Fibroblast of skin of back (primary cell): ENCODE results near the gene RNF128.
"Not testable (repeated sequence)": the region's sequence is repeated elsewhere in the genome, so short reads cannot be mapped to it uniquely, and the experiment has no call there.

ENCODE experiments used
- DNase-seq: peaks from one replicate; pipeline ENCODE4 v3.0.0-alpha.2; 2013

RNF128 gene

GRCh38 chrX:106748377-106748776 is 21.9 kb downstream of the RNF128 start:
- no peak for DNase-seq

DNA sequence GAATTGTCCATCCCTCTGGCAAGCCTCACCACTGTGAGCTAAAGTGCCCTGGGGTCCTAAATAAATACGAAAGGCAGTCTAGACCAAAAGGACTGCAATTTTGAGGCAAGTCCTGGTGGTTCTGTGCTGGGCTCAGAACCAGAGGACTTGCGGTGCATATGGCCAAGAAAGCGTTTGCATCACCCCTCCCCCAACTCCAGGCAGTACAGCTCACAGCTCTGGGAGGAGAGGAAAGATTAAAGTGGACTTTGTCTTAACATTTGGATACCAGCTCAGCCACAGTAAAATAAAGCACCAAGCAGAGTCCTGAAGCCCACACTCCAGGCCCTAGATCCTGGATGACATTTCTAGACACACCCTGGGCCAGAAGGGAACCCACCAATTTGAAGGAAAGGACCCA is 24.9 kb downstream of the RNF128 start:
- no peak for DNase-seq

GRCh38 chrX:106752101-106752678 is 25.7 kb downstream of the RNF128 start:
- DNase-seq, result peak; percentile 12

GRCh38 chrX:106769288-106769687 is 42.8 kb downstream of the RNF128 start:
- DNase-seq, result not testable (repeated sequence)

- DNase-seq, result no peak
Observed at GRCh38 chrX:106774981-106775380, 48.5 kb downstream of the RNF128 start.

- no peak for DNase-seq
Observed at GRCh38 chrX:106780264-106780663, 53.8 kb downstream of the RNF128 start.

GRCh38 chrX:106780664-106781377 is 54.3 kb downstream of the RNF128 start:
- no peak for DNase-seq

GRCh38 chrX:106783716-106784115 is 57.2 kb downstream of the RNF128 start:
- DNase-seq, result no peak

GRCh38 chrX:106791495-106791894 is 65.0 kb downstream of the RNF128 start:
- peak; percentile 4 for DNase-seq

DNA sequence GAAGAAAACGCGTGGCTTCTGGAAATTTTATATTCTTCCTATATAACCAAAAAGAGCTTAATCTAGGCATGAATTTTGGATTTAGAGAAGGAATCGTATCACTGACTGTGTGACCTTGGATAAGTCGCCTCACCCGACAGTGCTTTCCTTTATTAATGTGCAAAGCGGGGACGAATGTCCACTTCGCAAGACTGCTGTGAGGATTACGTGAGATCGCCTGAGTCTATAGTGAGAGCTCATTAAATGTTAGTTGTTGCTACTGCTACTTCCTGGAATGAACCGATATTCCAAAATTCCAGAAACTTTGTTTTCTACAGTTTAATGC is 75.5 kb downstream of the RNF128 start:
- peak; percentile 33 for DNase-seq

GRCh38 chrX:106802388-106803275 is 76.1 kb downstream of the RNF128 start, which contains the start of gene TBC1D8B:
Gene TBC1D8B (plus strand): TSS chrX:106802673. CDS start chrX:106802854, 181 bp downstream.
- peak; percentile 93 for DNase-seq

DNA sequence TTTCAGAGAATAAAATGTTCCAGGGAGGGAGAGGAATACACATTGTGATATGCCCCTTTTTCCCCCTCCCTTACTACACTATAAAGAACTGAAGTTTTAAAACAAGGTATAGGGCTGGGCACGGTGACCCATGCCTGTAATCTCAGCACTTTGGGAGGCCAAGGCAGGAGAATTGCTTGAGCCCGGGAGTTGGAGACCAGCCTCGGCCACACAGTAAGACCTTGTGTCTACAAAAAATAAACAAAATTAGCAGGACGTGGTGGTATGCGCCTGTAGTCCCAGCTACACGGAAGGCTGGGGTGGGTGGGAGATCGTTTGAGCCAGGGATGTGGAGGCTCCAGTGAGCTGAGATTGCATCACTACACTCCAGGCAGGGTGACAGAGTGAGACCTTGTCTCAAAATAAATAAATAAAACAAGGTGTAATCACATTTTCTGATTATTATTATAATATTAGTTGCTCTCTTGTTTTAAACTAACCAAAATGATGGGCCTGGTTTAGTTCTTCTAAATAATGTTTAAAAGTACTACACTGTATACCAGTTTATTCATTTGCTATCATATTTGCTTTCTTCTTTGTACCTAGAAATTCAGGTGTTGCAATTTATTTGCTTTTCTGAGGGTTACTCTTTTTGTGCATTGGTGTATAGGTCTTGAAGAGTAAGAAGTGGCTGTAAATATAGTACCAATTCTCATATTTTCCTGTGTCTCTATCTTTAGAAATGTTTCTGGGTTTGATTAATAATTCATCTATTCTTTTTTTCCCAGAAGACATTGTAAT is 84.8 kb downstream of the RNF128 start:
- no peak for DNase-seq

GRCh38 chrX:106812930-106813329 is 86.4 kb downstream of the RNF128 start:
- not testable (repeated sequence) for DNase-seq

GRCh38 chrX:106814093-106814492 is 87.6 kb downstream of the RNF128 start:
- not testable (repeated sequence) for DNase-seq
